Osteoblast (primary cell): ENCODE data around the gene RIT1. TPM values are rescaled to one million over a fixed set of nuclear protein-coding genes. Genes with fewer than 3 reads are reported as not detected.

Source experiments
- DNase-seq: peaks from one replicate; pipeline ENCODE4 v3.0.0; 2011; ENCODE audit warnings: low spot score, mixed read lengths; ENCODE audit not compliant: insufficient read length; ENCODE audit errors: missing footprints
- H2AFZ ChIP-seq: 2 replicates; pipeline ENCODE4 v1.6.0; 2011; ENCODE audit warnings: mild to moderate bottlenecking, low read length
- H3K27ac ChIP-seq: 2 replicates; pipeline ENCODE4 v1.5.1; 2011; ENCODE audit warnings: mild to moderate bottlenecking, low read depth, low read length, moderate library complexity
- H3K27me3 ChIP-seq: 2 replicates; pipeline ENCODE4 v1.6.0; 2012; ENCODE audit warnings: mild to moderate bottlenecking, control low read depth, inconsistent platforms, low read length, moderate library complexity; ENCODE audit not compliant: insufficient read depth
- H3K36me3 ChIP-seq: 2 replicates; pipeline ENCODE4 v1.5.1; 2011; ENCODE audit warnings: mild to moderate bottlenecking, low read length, control low read depth, moderate library complexity; ENCODE audit not compliant: insufficient read depth
- H3K4me1 ChIP-seq: 2 replicates; pipeline ENCODE4 v1.5.1; 2011; ENCODE audit warnings: mild to moderate bottlenecking, low read length, control low read depth, moderate library complexity; ENCODE audit not compliant: insufficient read depth
- H3K4me2 ChIP-seq: 2 replicates; pipeline ENCODE4 v1.6.0; 2011; ENCODE audit warnings: mild to moderate bottlenecking, low read length; ENCODE audit not compliant: insufficient read depth
- H3K4me3 ChIP-seq: fragments of 200-600 bp; sonication (generic); 3 replicates; pipeline ENCODE4 v1.5.1; 2012; ENCODE audit warnings: mild to moderate bottlenecking, low read length, inconsistent platforms; ENCODE audit not compliant: insufficient read depth
- H3K79me2 ChIP-seq: 2 replicates; pipeline ENCODE4 v1.6.0; 2012; ENCODE audit warnings: mild to moderate bottlenecking, low read length, control low read depth, inconsistent platforms; ENCODE audit not compliant: insufficient read depth
- H3K9me3 ChIP-seq: 2 replicates; pipeline ENCODE4 v1.5.1; 2011; ENCODE audit warnings: low read depth, low read length, control low read depth
- H4K20me1 ChIP-seq: 2 replicates; pipeline ENCODE4 v1.6.0; 2012; ENCODE audit warnings: mild to moderate bottlenecking, low read length, control low read depth; ENCODE audit not compliant: insufficient read depth
- CTCF ChIP-seq: IDR thresholded peaks from 2 replicates; pipeline ENCODE4 v1.5.1; 2011; ENCODE audit warnings: mild to moderate bottlenecking, low read depth, low read length, moderate library complexity; ENCODE audit errors: extremely low read depth
- total RNA-seq: library from RNA; depleted of rRNA; stranded (reverse); fragments of >200 nt; gene quantifications from 2 replicates; pipeline ENCODE4 v1.2.3, GENCODE V29; 2012

Gene RIT1
- total RNA-seq, 1 donor, result 36.9 TPM

DNA sequence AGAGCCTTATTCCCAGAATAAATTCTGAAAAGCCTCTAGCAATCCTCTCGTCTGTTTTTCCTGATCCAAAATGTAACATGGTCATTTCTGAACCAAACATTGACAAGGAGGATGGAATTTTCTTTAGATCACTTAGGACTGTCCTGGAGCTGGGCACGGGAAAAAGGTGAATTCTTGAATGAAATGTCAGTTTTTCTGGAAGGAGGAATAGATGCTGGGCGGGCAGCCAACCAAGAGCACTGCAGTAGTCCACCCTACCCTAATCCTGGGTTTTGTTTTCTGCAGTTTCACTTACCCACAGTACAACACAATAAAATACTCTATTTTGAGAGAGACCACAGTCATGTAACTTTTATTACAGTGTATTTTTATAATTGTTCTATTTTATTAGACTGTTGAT, 20.9 kb downstream of the RIT1 start:
- no peak overlapping the region for H3K4me3 ChIP-seq
- no peaks in the 10 kb centered on the region for H3K79me2 ChIP-seq
- H3K27me3 ChIP-seq, result no peaks in the 10 kb centered on the region
- no peaks in the 10 kb centered on the region for H3K9me3 ChIP-seq
- no peak for DNase-seq
- H3K36me3 ChIP-seq, result no peaks in the 10 kb centered on the region
- H3K4me2 ChIP-seq, result peak overlapping the region; percentile 20
- no peak for TF ChIP-seq CTCF
- peak overlapping the region; percentile 70 for H3K27ac ChIP-seq
- H3K4me1 ChIP-seq, result peaks cover 44% of the 10 kb centered on the region
- no peaks in the 10 kb centered on the region for H4K20me1 ChIP-seq
- no peak overlapping the region for H2AFZ ChIP-seq

- Histone ChIP-seq H3K9me3 (no peaks in the 10 kb centered on the region), H2AFZ (no peak overlapping the region), H3K4me1 (peaks cover 49% of the 10 kb centered on the region), H3K4me3 (no peak overlapping the region), H3K36me3 (no peaks in the 10 kb centered on the region), H3K4me2 (peak overlapping the region; percentile 20), H4K20me1 (no peaks in the 10 kb centered on the region), H3K27ac (peak overlapping the region; percentile 70), H3K79me2 (no peaks in the 10 kb centered on the region), H3K27me3 (no peaks in the 10 kb centered on the region)
- DNase-seq, result no peak
- no peak for TF ChIP-seq CTCF
These were observed 21.6 kb downstream of the RIT1 start for GRCh38 chr1:155889566-155889965.

GRCh38 chr1:155888481-155888880, 22.7 kb downstream of the RIT1 start:
- Histone ChIP-seq H3K27me3 (no peaks in the 10 kb centered on the region), H2AFZ (no peak overlapping the region), H4K20me1 (no peaks in the 10 kb centered on the region), H3K4me1 (peaks cover 53% of the 10 kb centered on the region), H3K9me3 (no peaks in the 10 kb centered on the region), H3K79me2 (no peaks in the 10 kb centered on the region), H3K36me3 (no peaks in the 10 kb centered on the region), H3K27ac (peak overlapping the region; percentile 52), H3K4me3 (no peak overlapping the region), H3K4me2 (peak overlapping the region; percentile 10)
- peak; percentile 68 for DNase-seq
- TF ChIP-seq CTCF, result no peak

DNA sequence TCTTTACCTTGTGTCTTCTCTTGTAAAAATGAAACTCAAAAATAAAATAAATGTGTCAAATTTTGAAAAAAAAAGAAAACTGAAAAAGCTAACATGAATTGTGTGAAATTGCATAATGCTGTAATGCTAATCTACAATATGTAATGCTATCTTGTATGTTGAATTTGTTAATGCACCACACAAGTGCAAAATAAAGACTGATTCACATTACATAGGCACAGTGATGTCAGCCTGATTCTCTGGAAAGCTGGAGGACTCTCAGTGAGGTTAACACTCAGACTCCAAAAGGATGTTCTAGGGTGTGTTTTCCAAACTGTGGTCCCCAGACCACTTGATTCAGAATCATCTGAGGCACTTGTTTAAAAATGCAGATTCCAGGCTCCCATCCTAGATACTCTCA, 26.2 kb downstream of the RIT1 start:
- H2AFZ ChIP-seq, result no peak overlapping the region
- no peaks in the 10 kb centered on the region for H3K79me2 ChIP-seq
- peaks cover 31% of the 10 kb centered on the region for H3K4me1 ChIP-seq
- H3K4me3 ChIP-seq, result no peak overlapping the region
- peak overlapping the region; percentile 6 for H3K4me2 ChIP-seq
- no peaks in the 10 kb centered on the region for H3K27me3 ChIP-seq
- no peak for TF ChIP-seq CTCF
- H4K20me1 ChIP-seq, result no peaks in the 10 kb centered on the region
- DNase-seq, result no peak
- H3K9me3 ChIP-seq, result no peaks in the 10 kb centered on the region
- H3K36me3 ChIP-seq, result peaks cover 9% of the 10 kb centered on the region
- H3K27ac ChIP-seq, result peak overlapping the region; percentile 3
